Kidney epithelial cell (primary cell): ENCODE results near the gene SLC22A1. TPM values are rescaled to one million over a fixed set of nuclear protein-coding genes. Genes with fewer than 3 reads are reported as not detected.

Source experiments
- DNase-seq: peaks from one replicate; pipeline ENCODE4 v3.0.0-alpha.2; 2010; ENCODE audit warnings: low read depth
- H3K27me3 ChIP-seq: 2 replicates; pipeline ENCODE4 v1.6.0; 2011; ENCODE audit warnings: low read length; ENCODE audit not compliant: control insufficient read depth, insufficient read depth
- H3K36me3 ChIP-seq: 2 replicates; pipeline ENCODE4 v1.5.1; 2011; ENCODE audit warnings: low read length; ENCODE audit not compliant: control insufficient read depth, insufficient read depth
- H3K4me3 ChIP-seq: 2 replicates; pipeline ENCODE4 v1.5.1; 2011; ENCODE audit warnings: low read depth, mild to moderate bottlenecking, control low read depth, low read length
- total RNA-seq: library from RNA; depleted of rRNA; stranded (reverse); fragments of >200 nt; gene quantifications from 2 replicates; pipeline ENCODE4 v1.2.3, GENCODE V29; 2015
- TF ChIP-seq, protein P1 (sequence below): IDR thresholded peaks from 2 replicates; pipeline ENCODE4 v1.5.1; 2011; ENCODE audit warnings: mild to moderate bottlenecking, moderate library complexity, low read length, control low read depth, inconsistent platforms; ENCODE audit not compliant: insufficient read depth, poor library complexity, severe bottlenecking

The SLC22A1 gene
- 0.14 and 1.3 TPM in 2 replicates for total RNA-seq

GRCh38 chr6:160121558-160121957 lies at the start of gene SLC22A1:
SLC22A1 (plus strand) TSS chr6:160121815; CDS start chr6:160121936, 121 bp downstream.
- H3K36me3 ChIP-seq: no peaks in the 10 kb centered on the region
- DNase-seq: no peak
- TF ChIP-seq, protein P1, sequence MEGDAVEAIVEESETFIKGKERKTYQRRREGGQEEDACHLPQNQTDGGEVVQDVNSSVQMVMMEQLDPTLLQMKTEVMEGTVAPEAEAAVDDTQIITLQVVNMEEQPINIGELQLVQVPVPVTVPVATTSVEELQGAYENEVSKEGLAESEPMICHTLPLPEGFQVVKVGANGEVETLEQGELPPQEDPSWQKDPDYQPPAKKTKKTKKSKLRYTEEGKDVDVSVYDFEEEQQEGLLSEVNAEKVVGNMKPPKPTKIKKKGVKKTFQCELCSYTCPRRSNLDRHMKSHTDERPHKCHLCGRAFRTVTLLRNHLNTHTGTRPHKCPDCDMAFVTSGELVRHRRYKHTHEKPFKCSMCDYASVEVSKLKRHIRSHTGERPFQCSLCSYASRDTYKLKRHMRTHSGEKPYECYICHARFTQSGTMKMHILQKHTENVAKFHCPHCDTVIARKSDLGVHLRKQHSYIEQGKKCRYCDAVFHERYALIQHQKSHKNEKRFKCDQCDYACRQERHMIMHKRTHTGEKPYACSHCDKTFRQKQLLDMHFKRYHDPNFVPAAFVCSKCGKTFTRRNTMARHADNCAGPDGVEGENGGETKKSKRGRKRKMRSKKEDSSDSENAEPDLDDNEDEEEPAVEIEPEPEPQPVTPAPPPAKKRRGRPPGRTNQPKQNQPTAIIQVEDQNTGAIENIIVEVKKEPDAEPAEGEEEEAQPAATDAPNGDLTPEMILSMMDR: no peak
- H3K27me3 ChIP-seq: no peaks in the 10 kb centered on the region
- no peak within 1 kb of the TSS for H3K4me3 ChIP-seq

DNA sequence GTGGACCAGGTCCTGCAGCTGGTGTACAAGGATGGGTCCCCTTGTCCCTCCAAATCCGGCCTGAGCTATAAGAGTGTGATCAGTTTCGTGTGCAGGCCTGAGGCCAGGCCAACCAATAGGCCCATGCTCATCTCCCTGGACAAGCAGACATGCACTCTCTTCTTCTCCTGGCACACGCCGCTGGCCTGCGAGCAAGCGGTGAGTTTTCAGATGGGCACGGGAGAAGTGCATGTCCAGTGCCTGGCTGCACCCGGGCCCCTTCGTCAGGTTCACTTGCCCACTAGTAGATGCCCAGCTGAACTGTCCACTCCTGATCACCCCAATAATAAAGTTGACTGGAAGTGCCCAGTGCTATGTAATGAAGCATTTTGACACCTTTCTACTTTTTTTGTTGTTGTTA lies 48.3 kb upstream of the SLC22A1 start:
- DNase-seq: no peak
- Histone ChIP-seq H3K36me3 (peaks cover 6% of the 10 kb centered on the region), H3K27me3 (no peaks in the 10 kb centered on the region), H3K4me3 (no peak overlapping the region)
- TF ChIP-seq, protein P1: no peak

DNA sequence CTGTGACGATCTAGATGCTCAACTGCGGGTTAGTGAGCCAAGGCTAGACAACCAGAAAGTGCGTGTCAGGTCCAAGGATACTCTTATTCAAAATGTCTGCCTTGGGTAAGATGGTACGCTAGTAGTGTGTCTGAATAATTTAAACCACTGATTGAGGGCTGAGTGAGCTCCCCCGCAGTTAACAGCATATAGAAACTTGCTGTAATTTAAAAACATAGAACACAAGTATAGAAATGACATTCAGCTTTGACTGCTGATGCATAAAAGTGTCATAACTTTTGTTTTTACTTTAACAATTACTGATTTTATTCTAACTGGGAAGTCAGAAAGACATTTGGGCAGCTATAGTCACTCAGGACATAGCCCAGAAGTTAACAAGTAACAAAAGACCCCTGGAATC lies 45.6 kb upstream of the SLC22A1 start:
- Histone ChIP-seq H3K27me3 (no peaks in the 10 kb centered on the region), H3K36me3 (peaks cover 10% of the 10 kb centered on the region), H3K4me3 (no peak overlapping the region)
- DNase-seq: no peak
- TF ChIP-seq, protein P1: no peak

DNA sequence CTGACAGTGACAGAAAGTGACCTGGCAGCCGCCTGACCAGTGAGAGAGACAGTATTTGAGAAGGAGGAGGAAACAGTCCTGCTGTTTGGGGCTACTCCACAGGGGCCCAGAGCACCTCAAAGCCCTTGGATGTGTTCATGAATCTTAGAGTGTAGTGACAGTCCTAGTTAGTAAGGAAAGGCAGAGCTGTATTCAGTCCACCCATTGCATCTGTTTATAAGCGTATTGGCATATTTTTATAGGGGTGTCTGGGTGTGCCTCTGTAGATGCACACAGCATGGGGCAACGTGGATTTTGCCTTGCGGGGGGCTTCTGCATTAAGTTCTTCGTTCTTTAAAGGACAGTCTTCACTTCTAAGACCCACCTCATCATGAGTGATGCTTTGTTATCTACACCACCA lies 44.6 kb upstream of the SLC22A1 start:
- no peaks in the 10 kb centered on the region for H3K27me3 ChIP-seq
- TF ChIP-seq, protein P1: no peak
- H3K36me3 ChIP-seq: peaks cover 10% of the 10 kb centered on the region
- no peak overlapping the region for H3K4me3 ChIP-seq
- DNase-seq: no peak

GRCh38 chr6:160077526-160077925 lies 44.1 kb upstream of the SLC22A1 start:
- DNase-seq: no peak
- Histone ChIP-seq H3K4me3 (no peak overlapping the region), H3K36me3 (peaks cover 10% of the 10 kb centered on the region), H3K27me3 (no peaks in the 10 kb centered on the region)
- TF ChIP-seq, protein P1: no peak

GRCh38 chr6:160078883-160079685 lies 42.5 kb upstream of the SLC22A1 start:
- no peak for DNase-seq
- no peaks in the 10 kb centered on the region for H3K27me3 ChIP-seq
- TF ChIP-seq, protein P1: no peak
- no peak overlapping the region for H3K4me3 ChIP-seq
- peaks cover 8% of the 10 kb centered on the region for H3K36me3 ChIP-seq
